Measurements from ENCODE around the gene DUSP7. TPM values are rescaled to one million over a fixed set of nuclear protein-coding genes. Genes with fewer than 3 reads are reported as not detected.

DUSP7 gene
- total RNA-seq, 1 experiment from 2014 or later: 11.3 TPM

DNA sequence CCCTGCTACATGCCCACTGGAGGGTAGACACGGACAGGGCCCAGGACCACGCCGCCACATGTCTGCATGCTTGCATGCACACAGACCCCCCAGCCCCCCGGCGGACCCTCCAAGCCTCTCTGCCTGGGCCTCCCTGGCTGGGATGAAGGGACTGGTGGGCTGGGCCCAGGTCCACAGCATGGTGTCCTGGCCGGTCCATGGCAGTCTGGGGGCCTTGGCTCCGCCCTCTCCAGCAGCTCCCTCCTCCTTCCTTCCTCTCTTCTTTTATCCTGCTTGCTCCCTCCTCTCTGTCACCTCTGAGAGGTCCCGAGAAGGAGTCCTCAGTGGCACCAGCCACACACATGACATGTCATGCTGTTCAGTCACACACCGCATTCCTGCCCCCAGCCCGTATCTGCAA, 24.5 kb downstream of the DUSP7 start:
- DNase-seq (ENCODE audit: extremely low read depth, low read depth): no peak

DNA sequence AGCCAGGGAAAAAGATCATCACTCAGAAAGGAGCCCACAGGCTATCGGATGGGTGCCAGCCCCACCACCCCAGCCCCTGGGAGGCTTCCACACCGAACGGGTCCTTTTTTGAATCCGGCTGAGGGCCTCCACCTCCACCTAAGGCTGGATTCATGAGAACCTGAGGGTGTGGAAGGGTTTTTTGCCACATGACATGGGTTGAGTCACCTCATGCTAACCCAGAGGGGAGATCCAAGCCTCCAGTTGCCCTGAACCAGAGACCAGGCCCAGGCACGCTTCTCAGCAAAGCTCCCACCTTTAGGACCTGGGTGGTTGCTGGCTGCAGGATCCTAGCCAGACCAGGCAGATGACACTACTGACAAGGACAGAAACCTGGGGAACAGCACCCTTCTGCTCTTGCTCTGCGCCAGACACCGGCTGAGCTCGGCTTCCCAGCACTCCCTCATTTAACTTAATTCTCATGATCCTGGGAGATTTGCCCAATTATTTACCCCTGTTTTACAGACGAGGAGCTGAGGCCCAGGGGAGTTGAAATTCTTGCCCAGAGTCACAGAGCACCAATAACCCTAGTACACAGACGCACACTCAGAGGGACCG, 25.6 kb downstream of the DUSP7 start:
- no peak for DNase-seq (ENCODE audit: extremely low read depth, low read depth)

DNA sequence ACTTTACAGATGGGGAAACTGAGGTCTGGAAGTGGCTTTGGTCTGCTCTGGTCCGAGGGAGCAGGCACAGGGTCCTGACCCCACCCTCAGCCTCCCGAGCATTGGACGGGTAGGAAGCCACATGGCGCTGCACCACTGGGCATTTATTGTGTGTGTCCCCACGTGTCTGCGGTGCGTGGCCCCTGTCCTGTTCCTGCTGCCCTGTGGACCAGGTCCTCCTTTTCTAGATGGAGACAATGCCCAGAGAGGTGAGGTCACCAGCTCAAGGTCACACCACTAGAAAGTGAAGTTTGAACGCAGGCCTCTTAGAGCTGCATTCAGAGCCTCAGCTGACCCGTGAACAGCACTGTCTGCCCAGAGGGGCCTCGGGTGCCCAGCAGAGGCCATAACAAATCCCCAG, 26.8 kb downstream of the DUSP7 start:
- DNase-seq (ENCODE audit: extremely low read depth, low read depth): no peak

DNA sequence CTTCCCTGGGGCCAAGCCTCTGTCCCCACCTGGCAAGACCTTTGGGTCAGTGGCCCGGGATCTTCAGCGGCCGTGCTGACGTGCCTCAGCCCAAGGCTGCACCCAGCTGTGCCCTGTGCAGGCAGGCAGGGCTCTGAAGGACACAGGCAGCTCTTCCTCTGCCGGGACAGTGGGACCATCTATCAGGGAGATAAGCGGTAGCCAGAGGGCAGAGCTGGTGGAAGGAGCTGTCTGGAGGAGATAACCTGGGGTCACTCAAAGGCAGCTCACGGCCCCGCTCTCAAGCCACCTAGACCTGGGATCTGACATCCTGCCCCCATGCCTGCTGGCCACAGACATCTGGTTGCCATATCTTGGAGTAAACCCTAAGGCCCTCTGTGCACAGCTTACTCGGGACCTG, 27.3 kb downstream of the DUSP7 start:
- no peak for DNase-seq (ENCODE audit: extremely low read depth, low read depth)

DNA sequence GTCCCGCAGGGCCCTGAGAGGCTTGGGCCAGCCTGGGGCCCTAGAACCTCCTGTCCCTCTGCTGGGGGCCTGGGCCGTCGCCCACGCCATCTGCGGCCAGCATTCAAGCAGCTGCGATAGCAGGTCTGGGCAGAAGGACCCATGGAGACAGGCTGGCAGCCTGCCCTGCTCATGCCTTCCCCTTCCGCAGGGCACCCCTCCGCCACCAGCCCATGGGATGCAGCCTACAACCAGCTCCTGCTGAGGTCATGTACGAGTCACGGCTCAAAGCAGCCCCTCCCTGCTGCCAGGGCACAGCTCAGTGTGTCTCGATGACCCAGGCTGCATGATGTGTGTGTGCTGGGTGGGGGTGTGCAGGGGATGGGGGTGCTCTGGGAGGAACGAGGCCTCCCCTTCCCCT, 27.8 kb downstream of the DUSP7 start:
- no peak for DNase-seq (ENCODE audit: extremely low read depth, low read depth)

DNA sequence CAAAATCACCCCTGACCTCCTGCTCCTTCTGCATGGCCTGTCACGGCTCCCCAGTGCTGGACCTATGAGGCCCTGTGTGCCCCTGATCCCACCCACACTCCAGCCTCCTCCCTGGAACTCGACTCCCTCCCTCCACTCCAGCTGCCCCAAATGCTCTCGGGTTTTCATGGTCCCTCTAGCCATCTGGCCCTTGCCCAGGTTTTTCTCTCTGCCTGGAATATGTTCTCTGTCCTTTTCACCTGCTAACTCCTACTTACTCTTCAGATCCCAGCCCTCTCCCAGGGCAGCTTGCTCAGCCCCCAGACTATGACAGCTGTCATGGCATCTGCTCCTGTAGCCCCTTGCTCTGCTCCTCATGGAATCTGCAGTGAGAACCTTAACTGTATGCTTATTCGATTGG, 30.3 kb downstream of the DUSP7 start:
- DNase-seq (ENCODE audit: extremely low read depth, low read depth): no peak

DNA sequence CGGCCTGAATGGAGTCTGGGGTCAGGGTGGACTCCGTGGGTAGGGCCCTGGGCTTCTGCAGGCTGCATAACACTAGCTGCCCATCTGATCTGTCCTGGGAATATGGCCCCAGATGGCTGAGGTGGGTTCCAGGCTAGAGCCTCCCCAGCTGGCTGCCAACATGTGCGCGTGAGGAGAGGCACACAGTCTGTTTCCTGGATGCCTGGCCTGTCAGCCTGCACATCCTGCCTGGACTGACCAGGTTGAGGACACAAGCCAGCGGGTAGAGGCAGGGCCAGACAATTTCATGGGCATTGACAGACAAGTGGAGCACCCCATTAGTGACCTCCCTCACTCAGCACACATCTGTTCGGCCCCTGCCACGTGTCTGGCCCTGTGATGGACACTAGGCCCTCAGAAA, 30.9 kb downstream of the DUSP7 start:
- no peak for DNase-seq (ENCODE audit: extremely low read depth, low read depth)

DNA sequence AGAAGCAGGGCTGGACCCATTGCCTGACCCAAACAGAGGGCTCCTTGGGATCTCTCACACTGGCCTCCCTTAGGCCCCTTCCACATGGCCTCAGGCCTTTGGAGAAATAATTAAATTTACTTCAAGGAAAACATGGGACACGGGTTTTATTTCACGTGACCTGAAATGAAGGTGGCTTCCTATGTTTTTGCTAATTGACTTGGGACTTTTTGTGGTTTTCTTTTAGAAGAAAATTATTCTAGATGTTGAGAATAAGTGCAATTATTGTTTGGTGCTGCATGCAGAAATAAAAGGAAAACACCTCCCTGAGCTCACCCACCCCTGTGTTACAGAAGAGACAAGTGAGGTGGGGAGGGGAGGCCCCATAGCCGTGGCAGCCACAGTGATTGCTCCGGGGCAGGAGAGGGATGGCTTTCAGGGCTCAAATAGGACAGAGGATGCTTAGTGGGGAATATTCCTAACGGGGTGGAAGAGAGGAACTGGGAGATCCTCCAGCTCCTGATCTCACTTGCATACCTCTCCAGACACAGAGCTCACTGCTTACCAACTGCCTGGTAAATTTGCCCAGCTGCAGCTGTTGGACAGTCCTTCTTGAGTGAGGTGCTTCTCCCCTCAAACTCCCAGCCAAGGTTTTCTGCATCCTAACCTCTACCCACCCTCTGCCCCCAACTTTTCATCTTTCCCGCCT, 31.5 kb downstream of the DUSP7 start:
- DNase-seq (ENCODE audit: extremely low read depth, low read depth): no peak

DNA sequence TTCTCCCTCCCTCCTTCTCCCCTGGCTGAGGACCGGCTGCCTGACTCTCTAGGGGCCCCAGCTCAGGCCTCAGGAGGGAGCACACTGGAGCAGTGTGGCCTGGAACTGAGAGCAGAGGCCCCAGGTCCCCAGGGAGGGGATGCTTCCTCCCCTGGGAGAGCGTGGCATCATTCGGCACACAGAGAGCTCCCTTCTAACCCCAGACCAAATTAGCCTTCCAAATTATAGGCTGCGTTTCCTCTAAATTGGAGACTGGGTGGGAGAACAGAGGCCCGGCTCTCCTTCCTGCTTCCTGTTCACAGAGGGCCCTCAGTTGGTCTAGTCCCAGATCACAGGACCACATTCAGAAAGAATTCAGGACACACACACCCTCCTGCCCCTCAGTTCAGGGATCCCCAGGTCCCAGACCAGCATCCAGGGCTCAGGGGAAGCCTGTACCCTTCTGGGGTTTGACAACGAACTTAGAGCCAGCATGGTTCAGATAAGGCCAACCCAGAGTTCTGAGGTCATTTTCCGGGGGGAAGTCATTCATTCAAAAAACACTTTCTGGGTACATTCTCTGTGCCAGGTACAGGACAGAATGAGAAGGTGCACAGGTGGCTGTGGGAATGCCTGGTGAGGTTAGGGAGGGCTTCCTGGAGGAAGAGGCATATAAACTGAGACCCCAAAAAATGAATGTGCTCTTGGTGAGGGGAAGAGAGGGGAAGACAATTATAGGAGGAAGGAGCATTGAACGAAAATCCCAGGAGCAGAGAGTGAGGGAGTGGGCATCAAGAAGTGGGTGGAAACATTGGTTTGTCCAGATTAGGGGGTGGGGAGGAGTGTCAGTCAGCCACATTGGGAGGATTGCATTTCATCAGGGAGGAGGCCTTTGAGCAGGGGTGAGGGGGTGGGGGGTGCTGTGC, 32.3 kb downstream of the DUSP7 start:
- no peak for DNase-seq (ENCODE audit: extremely low read depth, low read depth)

DNA sequence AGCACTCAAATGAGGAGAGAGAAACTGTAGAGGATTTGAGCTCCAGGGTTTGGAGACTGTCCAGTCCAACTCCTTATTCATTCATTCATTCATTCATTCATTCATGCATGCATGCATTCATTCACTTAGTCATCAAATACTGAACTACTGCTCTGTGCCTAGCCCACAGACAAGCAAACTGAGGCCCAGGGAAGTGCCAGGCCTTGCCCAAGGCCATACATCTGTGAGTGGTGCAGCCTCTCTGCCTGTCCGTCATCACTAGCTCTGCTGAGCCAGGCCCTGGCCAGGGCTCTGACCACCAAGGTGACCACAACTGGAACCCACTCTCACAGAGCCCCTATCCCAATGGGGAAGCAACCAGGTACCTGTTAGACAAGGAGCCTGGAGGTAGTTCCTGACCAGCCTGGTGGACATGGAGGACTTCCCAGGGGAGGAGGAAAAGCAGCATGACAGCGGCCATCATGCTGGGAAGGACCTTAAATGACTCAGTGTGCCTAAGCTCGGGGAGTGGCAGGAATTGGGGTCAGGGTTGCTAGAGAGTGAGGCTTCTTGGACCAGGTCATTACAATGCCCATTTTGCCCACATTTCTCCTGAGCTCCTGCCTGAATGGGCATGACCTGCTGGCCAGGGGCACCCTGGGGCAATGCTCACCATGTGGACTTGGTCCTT, 33.1 kb downstream of the DUSP7 start:
- DNase-seq (ENCODE audit: extremely low read depth, low read depth): no peak

DNA sequence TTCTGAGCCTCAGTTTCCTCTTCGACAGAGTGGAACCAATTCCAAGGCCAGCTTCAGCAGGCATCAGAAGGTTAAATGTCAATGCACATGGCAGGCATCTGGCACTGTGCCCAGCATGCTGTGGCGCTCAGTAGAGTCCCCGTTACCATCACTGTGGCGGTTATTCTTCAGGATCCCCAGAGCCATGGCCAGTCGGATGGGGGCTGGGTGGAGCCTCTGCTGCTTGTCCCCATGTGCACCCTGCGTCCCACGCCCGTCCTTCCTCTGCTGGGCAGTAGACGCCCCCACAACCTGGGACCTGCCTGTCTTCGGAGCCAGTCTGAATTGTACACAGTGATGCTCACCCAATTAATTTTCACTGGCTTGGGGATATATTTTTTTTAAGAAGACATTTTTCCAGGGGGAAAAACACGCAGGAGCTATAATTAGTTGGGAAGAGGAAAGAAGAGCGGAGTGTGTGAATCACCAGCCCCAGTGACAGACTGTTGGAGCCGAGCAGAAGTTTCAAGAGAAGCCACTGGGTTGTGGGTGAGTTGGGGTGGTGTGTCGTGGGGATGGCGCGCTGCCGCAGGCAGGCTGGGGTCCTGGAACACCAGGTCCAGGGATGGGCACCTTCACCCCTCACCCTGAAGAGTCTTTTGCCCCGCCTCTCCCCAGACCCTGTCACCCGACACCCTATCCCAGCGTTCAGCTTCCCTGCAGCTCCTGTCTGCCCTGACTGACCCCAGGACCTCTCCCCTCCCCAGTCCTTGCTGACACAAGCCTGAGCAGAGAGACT, 33.9 kb downstream of the DUSP7 start:
- no peak for DNase-seq (ENCODE audit: extremely low read depth, low read depth)

DNA sequence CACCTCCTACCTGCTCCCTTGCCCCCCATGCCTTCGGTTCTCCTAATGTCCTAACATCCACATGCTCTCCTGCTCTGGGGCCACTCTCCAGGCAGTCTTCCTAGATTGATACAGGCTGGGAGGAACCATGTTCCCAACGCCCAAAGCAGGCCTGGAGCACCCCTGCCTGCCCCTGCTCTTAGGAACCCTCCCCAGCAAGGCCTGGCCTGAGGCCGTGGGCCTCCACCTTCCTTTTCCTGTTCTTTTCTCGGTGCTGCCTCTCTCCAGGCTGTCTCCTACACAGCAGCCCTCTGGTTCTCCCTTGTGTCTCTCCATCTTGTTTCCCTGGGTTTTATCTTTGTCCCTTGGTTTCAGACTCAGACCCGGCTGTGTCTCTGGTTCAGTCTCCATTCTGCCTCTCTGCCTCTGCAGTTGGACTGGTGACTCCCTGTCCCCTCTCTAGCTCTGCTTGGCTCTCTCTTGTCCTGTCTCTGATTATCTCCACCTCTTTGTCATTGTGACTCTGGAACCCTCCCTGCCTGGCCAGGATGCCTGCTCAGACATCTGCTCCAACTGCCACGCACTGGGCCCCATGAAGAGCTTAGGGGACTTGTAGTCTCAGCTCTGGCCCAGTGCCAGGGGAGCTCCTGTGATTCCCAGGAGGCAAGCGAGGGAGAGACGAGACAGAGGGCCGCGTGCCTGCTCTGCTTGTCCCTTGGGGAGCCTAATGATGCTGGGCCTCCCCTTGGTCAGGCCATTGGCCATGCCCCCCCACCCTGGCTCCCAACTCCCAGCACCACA, 34.7 kb downstream of the DUSP7 start:
- DNase-seq (ENCODE audit: extremely low read depth, low read depth): no peak

DNA sequence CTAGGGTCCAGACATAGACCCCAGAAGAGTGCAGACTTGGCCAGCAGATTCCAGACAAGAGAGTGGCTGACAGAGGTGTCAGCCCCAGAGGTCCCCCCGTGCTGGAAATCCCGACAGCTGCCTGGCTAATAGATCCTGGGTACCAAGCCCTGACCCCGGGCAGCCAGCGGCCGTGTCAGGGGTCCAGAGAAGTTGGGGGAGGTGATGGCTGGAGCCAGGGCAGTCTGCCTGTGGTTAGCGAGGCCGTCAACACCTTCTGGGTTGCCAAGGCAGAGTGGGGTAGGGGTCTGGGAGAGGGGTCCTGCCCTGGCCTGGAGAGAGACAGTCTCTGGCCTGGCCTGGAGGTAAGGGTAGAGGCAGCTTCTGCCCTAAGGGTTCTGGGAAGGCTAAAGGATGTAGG, 35.6 kb downstream of the DUSP7 start:
- DNase-seq (ENCODE audit: extremely low read depth, low read depth): no peak

DNA sequence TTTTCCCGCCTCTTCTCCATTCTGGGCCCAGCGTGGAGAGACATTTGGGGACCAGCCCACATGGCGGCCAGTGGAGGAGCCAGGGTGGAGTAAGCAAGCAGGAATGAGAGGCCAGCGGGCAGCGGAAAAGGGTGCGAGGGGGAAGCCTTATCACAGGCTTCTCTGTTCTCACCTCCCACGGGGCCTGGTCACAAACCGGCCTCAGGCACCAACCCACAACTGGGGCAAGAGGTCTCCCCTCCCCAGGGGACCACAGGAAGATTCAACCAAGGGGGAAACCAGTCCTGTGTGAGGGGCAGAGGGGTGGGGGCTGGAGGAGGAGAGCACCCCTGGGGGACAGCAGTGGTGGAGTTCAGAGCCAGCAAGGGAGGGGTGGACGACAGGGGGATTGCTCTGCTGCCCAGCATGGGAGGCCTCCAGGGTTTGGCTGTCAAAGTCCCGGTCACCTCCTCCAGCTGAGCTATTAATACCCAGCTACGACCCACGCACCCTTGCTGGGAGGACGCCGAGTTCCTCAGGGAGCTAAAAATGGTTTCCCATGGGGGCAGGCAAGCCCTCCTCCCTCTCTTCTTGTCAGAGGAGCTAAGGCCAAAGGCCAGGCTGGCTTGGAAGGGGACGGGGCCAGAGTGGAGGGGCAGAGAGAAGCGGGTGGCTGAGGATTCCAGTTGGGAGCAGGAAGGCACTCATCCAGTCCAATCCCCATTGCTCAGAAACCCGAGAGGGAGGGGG, 36.9 kb downstream of the DUSP7 start:
- DNase-seq (ENCODE audit: extremely low read depth, low read depth): no peak

DNA sequence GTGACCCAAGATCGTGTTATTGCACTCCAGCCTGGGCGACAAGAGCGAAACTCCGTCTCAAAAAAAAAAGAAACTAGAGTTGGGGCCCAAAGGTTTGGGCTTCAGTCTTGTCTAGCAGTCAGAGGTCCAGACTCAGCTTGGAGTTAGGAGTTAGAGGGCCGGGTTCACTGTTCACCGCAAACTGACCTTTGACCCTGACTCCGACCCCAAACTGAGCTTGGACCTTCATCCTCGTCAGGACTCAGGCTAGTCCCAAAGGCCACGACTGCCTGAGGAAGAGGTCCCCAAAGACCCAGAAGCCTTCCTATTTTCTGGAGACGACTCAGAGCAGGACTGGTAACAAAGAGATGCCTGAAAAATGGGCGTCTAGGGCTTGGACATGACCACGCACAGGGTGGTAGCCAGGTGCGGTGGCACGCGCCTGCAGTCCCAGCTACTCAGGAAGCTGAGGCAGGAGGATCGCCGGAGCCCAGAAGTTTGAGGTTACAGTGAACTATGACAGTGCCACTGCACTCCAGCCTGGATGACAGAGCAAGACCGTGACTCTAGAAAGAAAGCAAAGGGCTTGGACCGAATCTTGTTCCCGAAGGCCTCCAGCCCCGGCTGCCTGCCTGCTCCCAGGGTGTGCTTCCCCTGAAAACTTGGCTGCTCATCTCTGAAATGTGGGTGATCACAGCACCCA, 37.9 kb downstream of the DUSP7 start:
- no peak for DNase-seq (ENCODE audit: extremely low read depth, low read depth)

DNA sequence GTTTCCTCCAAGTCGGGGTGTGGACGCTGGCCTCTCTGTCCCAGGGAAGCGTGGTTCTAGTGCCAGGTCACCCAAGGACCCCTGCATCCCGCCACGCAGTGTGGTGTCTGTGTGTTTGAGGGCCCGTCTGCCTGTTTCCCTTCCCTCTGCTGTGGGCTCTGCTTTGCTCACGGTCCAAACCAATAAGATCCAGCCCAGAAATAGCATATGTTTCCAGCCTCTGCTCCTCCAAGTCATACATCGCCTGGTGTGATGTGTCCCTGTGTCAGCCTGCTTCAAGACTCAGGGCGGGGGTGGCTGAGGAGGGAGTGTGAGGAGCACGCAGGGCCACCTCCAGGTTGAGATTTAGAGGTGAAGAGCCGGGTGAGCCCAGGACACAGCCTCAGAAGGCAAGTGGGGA, 38.8 kb downstream of the DUSP7 start:
- DNase-seq (ENCODE audit: extremely low read depth, low read depth): no peak

DNA sequence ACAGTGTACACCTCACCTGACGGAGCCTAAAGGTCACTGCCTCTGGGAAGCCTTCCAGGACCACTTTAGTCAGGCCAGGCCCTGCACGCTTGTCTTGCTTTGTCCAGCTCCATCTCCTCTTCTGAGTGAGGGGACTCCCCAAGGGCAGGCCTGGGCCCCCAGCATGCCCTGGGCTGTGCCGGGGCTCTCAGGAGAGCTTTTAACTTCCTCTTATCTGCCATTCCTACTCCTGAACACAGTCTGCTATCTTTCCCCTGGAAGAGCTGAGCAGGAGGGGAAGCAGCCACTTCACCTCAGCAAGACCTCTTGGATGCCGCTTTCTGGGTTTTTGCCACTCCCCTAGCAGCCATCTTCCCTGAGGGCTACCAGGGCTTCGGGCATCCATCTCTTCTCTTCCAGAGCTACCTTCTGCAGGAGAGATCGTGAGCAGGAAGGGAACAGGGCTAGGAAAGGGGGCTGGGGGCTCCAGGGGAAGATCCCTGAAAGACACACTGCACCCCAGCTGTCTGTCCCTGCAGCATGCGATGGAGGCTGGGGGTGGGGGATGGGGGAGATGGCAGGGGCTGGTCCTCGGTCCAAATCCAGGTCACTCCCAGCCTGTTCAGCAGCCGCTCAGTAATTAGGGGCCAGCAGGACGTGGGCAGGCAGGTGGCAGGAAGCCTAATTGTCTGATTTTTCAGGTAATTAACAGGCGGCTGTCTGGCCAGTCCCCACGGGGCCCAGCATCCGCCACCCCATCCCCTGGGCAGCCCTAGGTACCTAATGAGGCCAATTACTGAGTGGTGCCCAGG, 40.7 kb downstream of the DUSP7 start:
- DNase-seq (ENCODE audit: extremely low read depth, low read depth): no peak

DNA sequence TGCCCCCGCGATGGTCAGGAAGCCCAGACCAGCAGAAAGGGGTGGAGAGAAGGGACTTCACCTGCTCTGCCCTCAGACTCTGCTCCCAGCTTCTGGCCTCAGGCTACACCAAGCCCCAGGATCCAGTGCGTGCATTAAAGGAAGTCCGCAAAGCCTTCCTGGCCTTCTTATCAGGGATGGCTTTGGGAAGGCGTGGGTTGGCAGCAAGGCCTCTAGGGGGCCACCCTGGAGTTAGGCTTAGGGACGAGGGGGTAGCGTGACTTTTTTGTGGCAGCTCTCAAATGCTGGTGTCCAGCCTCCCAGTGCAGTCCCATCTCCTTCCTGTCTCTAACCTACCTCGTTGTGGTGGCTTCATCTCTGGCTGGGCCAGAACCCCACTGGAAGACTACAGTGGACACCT, 41.8 kb downstream of the DUSP7 start:
- DNase-seq (ENCODE audit: extremely low read depth, low read depth): no peak

All from NCI-H460 (cell line).